Hindlimb muscle (tissue), 1 donor: ENCODE measurements around the gene CNN2. TPM values are rescaled to one million over a fixed set of nuclear protein-coding genes. Genes with fewer than 3 reads are reported as not detected.
A peak's percentile ranks its signal among the peaks of the same experiment; 100 is the strongest.

ENCODE experiments used
- DNase-seq: peaks from one replicate; pipeline ENCODE4 v3.0.0-alpha.2; 2013
- polyA plus RNA-seq: library from polyadenylated mRNA; unstranded; fragments of 120-200 nt; gene quantifications from one replicate; pipeline ENCODE4 v1.2.1, GENCODE V29; 2013; ENCODE audit not compliant: insufficient read length

CNN2 gene
- polyA plus RNA-seq, 1 donor: 58.2 TPM

DNA sequence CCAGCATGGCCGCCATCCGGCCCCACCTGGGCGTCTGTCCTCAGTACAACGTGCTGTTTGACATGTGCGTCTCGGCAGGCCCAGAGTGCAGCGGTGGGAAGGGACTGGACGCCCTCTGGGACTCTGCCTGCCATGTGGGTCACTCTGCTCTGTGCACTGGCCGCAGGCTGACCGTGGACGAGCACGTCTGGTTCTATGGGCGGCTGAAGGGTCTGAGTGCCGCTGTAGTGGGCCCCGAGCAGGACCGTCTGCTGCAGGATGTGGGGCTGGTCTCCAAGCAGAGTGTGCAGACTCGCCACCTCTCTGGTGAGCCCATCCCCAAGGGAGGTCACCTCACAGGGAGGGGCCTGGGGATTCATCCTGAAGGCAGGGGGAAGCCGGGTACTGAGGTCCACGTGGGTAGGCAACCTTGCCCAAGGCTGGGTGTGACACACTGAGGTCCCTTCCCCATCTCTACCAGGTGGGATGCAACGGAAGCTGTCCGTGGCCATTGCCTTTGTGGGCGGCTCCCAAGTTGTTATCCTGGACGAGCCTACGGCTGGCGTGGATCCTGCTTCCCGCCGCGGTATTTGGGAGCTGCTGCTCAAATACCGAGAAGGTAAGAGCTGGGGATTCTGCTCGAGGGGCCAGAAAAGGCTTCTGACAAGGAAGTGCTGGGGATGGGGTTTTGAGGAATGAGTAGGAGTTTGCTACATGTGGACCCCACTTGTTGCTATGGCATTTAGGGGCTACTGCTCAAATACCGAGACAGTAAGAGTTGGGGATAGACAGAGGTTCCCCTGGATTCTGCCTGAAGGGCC lies 24.8 kb downstream of the CNN2 start:
- DNase-seq: no peak

DNA sequence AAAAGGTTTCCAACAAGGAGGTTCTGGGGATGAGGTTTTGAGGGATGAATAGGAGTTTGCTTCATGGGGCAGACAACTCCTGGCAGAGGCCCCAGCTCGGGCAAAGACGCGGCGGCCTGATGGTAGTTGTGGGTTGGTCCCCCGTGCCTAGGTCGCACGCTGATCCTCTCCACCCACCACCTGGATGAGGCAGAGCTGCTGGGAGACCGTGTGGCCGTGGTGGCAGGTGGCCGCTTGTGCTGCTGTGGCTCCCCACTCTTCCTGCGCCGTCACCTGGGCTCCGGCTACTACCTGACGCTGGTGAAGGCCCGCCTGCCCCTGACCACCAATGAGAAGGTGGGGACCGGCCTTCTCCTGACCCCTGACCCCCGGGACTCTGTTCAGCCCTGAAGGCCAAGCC lies 25.4 kb downstream of the CNN2 start:
- DNase-seq: no peak

DNA sequence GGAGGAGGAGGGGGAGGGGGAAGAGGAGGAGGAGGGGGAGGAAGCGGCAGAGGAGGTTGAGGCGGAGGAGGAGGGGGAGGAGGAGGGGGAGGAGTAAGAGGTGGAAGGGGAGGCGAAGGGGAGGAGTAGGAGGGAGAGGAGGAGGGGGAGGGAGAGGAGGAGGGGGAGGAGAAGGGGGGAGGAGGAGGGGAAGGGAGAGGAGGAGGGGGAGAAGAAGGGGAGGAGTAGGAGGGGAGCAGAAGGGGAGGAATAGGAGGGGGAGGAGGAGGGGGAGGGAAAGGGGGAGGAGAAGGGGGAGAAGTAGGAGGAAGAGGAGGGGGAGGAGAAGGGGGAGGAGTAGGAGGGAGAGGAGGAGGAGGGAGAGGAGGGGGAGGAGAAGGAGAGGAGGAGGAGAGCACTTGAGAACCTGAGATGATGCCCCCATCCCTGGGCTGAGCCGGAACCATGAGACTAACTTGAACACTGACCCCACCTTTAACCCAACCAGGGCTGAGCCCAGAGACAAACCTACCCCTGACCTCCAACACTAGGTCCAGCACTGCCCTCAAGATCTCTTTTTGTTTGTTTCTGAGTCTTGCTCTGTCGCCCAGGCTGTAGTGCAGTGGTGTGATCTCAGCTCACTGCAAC lies 26.1 kb downstream of the CNN2 start:
- no peak for DNase-seq

DNA sequence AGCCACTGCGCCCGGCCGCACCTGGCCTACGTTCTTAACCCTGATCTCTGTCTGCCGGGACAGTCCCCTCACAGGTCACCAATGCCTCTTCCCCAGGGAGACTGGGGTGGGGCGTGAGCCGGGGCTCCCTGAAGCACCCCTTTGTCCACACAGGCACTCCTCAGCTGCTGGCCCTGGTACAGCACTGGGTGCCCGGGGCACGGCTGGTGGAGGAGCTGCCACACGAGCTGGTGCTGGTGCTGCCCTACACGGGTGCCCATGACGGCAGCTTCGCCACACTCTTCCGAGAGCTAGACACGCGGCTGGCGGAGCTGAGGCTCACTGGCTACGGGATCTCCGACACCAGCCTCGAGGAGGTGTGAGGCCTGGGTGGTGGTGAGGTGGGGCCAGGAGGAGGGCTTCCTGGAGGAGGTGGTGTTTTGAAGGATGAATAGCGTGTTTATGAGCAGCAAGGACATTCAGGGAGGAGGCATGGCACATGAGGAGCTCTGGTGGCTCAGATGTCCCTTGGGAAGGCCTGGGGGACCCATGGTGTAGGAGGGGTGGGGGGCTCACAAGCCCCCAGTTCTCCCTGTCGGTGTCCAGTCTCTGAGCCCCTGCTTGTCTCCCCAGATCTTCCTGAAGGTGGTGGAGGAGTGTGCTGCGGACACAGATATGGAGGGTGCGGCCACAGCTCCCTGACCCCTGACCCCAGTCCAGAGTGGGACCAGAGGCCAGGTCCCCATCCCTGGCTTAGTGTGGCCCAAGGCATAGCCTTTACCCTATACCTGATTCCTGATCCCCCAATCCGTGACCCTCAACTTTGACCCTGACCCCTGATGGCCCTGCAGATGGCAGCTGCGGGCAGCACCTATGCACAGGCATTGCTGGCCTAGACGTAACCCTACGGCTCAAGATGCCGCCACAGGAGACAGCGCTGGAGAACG lies 27.0 kb downstream of the CNN2 start:
- DNase-seq: no peak

DNA sequence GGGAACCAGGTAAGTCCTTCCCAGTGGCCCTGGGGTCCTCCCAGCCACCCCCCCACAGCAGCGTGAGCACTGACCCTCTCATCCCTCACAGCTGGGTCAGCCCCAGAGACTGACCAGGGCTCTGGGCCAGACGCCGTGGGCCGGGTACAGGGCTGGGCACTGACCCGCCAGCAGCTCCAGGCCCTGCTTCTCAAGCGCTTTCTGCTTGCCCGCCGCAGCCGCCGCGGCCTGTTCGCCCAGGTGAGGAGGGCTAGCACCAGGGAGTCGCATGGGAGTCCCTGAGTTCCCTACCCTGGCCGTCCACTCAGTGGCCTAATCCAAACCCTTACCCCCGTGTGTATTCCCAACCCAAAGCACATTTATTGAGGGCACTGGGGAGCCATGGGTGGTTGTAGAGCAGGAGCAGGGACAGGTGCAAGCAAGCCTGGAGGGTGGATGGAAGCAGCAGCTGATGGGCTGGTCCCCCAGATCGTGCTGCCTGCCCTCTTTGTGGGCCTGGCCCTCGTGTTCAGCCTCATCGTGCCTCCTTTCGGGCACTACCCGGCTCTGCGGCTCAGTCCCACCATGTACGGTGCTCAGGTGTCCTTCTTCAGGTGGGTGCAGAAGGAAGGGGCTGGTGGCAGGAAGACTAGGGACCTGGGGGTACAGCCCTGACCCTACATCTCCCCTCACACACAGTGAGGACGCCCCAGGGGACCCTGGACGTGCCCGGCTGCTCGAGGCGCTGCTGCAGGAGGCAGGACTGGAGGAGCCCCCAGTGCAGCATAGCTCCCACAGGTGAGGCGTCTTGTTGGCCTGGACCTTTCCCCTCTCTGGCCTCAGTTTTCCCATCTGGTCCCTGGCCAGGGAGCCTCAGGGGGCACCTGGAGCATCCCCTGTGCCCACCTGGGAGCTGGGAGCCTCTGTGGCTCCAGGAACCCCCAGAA lies 28.0 kb downstream of the CNN2 start:
- no peak for DNase-seq

DNA sequence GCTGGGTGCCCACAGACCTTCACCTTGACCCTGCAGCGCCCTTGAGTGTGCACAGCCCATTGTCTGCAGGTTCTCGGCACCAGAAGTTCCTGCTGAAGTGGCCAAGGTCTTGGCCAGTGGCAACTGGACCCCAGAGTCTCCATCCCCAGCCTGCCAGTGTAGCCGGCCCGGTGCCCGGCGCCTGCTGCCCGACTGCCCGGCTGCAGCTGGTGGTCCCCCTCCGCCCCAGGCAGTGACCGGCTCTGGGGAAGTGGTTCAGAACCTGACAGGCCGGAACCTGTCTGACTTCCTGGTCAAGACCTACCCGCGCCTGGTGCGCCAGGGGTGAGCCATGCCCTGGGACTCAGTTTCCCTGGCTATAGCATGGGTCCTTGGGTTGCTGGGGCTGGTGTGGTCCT lies 28.6 kb downstream of the CNN2 start:
- DNase-seq: no peak

DNA sequence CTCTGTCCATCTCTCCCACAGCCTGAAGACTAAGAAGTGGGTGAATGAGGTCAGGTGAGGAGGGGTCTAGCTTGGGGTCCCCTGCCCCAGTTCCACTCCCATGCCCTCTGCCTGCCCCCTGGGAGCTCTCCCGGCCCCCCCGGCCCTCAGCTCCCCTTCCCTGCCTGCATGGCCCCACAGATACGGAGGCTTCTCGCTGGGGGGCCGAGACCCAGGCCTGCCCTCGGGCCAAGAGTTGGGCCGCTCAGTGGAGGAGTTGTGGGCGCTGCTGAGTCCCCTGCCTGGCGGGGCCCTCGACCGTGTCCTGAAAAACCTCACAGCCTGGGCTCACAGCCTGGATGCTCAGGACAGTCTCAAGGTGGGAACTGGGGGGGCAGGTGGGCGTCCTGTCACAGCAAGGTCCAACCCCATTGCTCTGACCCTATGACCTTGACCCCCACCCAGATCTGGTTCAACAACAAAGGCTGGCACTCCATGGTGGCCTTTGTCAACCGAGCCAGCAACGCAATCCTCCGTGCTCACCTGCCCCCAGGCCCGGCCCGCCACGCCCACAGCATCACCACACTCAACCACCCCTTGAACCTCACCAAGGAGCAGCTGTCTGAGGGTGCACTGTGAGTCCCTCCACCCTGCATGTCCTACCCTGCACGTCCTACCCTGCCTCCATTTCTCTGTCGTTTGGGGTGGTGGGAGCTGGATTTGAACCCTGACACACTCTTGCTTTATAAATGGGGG lies 29.6 kb downstream of the CNN2 start:
- no peak for DNase-seq

DNA sequence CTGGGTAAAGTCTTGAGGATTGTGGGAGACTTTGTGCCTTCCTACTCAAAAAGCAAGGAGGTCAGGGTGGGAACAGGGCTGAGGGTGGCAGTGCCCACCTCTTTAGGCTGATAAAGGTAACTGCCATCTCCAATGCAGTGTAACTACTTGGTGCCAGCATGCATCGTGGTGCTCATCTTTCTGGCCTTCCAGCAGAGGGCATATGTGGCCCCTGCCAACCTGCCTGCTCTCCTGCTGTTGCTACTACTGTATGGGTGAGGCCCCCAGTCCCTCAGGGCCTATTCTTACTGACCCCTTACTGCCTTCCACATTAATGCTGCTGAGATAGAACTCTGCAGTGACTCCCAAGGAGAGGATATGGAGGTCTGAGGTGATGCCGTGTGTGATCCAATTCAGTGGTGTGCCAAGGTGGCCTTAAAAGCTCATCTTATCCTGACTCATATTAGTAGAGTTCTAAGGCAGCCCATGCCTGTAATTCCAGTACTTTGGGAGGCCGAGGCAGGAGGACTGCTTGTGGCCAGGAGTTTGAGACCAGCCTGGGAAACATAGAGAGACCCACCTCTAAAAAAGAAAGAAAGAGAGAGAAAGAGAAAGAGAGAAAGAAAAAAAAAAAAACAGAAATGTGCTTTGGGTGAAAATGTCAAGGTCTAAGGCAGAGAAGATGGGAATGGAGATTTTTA lies 30.9 kb downstream of the CNN2 start:
- DNase-seq: no peak

DNA sequence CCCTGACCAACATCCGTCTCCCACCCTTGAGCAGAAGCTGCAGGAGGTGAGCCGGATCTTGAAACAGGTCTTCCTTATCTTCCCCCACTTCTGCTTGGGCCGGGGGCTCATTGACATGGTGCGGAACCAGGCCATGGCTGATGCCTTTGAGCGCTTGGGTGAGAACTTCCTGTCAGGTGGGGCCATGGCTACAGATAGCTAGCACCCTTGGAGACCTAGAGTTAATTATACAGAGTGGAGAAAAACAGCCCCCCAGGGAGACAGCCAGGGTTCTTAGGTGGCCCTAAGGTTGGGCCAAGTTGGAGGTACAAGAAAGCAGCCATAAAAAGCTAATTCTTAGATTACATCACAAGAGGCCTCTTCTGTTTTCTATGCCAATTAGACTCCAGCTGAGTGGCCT lies 31.7 kb downstream of the CNN2 start:
- DNase-seq: no peak

DNA sequence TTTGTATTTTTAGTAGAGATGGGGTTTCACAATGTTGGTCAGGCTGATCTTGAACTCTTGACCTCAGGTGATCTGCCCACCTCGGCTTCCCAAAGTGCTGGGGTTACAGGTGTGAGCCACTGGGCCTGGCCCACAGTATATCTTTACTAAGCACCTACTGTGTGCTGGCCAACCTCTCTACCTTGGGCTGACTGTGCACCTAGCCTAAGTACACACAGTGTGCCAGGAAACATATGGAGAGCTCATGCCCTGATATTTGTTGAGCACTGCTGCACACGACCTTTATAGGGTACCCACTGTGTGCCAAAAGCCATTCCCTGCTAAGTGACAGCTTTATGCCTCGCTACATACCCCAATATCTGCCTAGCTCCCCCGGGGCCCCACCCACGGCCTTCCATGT lies 34.3 kb downstream of the CNN2 start:
- no peak for DNase-seq

DNA sequence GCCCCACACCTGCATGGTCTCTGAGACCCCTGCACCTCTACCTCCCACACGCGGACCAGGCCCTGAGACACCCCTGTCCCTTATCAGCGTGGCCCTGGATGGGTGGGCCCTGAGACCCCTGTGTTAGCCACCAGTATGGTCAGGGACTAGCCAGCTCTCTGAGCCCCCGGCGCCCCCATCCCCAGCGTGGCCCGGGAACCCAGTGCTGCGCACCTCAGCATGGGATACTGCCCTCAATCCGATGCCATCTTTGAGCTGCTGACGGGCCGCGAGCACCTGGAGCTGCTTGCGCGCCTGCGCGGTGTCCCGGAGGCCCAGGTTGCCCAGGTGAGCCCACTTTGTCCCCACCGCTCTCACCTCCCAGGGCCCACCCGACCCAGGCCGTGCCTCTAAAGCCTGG lies 35.6 kb downstream of the CNN2 start:
- no peak for DNase-seq

DNA sequence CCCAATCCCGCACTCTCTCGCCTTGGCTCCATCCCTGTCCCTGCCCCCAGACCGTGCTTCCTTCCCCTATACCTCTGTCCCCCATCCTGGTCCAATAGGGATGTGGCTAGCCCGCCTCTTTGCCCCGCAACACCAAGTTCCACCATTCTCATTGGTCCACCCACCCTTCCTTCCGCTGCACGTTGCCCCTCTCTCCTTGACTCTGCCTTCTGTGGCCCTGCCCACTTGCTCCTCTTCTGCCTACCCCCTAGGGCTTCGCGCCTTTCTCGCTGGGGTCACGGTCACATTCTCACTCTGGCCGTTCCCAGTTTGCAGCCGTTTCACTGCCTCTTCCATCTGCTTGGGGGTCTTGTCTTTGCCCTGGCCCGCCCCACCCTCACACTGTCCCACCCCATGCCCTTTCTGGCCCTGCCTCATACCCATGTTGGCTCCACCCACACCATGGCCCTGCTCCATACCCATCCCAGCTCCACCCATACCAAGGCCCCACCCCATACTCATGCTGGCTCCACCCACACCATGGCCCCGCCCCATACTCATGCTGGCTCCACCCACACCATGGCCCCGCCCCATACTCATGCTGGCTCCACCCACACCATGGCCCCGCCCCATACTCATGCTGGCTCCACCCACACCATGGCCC lies 36.1 kb downstream of the CNN2 start:
- DNase-seq: no peak

DNA sequence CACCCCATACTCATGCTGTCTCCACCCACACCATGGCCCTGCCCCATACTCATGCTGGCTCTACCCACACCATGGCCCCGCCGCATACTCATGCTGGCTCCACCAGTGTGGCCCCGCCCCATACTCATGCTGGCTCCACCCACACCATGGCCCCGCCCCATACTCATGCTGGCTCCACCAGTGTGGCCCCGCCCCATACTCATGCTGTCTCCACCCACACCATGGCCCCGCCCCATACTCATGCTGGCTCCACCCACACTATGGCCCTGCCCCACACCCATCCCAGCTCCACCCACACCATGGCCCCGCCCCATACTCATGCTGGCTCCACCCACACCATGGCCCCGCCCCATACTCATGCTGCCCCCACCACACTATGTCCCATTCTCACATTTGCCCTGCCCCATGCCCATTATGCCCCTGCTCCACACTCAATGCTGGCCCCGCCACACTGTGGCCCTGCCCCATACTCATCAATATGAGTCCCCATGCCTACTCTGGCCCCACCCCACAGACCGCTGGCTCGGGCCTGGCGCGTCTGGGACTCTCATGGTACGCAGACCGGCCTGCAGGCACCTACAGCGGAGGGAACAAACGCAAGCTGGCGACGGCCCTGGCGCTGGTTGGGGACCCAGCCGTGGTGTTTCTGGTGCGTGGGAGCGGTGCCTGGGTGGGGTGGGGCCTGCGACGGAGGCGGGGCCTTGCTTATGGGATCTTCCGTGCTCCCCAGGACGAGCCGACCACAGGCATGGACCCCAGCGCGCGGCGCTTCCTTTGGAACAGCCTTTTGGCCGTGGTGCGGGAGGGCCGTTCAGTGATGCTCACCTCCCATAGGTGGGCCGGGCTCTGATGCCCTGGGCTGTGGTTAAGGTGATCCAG lies 36.9 kb downstream of the CNN2 start:
- DNase-seq: no peak

DNA sequence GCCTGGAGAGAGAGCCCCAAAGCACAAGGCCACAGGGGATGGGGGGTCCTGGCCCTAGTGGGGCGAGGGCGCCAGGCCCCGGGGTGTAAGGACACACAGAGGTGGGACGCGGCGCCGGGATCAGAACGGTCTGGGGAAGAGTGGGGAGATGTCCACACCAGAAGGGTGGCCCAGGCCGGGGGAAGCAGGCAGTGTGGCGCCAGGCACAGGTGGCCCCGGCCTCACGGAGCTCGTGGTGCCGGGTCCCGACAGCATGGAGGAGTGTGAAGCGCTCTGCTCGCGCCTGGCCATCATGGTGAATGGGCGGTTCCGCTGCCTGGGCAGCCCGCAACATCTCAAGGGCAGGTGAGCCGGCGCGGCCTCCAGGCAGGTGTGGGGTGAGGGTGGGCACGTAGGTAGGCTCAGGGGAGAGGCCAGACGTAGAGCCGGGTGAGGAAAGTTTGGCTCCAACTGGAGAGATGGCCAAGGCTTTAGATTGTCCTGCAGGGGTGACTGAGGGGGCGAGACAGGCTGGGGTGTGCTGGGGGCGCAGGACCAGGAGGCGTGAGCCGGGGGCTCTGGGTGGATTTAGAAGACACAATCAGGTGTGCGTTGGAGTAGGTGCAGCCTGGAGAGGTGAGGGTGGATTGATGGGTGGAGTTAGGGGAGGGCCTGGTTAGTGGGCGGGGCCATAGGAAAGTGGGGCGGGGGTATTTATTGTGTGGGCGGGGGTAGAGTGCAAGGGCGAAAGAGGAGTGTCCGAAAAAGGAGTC lies 37.7 kb downstream of the CNN2 start:
- no peak for DNase-seq

DNA sequence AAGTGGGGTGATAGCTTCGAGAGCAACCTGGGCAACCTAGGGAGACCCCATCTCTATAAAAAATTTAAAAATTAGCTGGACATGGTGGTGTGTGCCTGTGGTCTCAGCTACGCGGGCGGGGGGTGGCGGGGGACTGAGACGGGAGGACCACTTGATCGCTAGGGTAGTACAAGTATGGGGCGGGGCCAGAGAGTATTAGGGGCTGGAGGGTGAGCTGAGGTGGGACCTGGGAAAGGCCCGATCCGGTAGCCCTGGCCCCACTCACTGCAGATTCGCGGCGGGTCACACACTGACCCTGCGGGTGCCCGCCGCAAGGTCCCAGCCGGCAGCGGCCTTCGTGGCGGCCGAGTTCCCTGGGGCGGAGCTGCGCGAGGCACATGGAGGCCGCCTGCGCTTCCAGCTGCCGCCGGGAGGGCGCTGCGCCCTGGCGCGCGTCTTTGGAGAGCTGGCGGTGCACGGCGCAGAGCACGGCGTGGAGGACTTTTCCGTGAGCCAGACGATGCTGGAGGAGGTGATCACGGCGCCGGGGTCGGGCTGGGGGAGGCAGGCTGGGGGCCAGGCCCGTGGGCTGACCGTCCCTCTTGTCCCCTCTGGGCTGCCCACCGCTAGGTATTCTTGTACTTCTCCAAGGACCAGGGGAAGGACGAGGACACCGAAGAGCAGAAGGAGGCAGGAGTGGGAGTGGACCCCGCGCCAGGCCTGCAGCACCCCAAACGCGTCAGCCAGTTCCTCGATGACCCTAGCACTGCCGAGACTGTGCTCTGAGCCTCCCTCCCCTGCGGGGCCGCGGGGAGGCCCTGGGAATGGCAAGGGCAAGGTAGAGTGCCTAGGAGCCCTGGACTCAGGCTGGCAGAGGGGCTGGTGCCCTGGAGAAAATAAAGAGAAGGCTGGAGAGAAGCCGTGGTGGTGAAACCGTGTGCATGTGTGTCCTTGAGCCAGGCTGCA lies 38.5 kb downstream of the CNN2 start:
- DNase-seq: peak; percentile 74

DNA sequence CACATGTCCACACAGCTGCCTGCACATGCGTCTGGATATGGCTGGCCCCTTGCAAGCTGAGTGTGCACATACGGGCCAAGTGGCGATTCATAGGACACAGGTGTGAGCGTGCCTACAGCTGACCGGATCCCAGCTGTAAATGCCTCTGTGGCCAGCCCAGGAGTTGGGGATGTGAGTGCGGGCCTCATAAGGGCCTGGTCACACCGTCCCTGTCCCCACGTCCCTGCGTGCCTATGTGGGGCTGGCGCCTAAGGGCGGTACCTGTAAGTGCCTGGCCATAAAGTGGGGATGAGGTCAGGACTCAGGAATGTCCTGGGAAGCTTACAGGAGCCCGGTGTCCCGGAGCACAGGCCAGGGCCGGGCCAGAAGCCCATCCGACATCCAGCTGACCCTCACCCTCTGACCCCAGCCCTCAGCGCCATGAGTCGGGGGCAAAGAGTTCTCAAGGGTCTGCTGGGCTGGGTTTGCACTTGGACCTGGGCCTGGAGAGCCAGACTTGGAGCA lies 39.2 kb downstream of the CNN2 start:
- DNase-seq: no peak

DNA sequence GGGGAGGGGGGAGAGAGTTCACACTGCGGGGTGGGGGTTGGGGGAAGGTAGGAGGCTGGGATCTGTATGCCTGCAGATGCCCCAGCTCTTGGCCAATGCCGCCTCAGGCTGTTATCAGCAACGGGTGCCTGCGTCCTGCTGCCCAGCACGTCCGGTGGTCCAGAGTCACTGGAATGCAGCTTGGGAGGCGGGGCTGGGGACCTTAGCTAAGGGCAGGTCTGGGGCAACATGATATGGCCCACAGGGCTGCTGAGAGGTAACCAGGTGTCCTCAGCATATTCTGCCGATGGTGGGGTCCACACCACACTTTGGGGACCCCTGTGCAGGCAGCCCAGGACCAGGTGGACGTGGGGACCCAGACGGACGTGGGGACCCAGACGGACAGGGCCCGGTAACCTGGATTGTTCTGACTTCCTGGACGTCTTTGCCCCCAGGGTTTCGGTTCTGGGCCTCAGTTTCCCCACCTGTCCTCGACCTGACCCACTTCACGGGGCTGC lies 39.9 kb downstream of the CNN2 start:
- no peak for DNase-seq
